Measurements from ENCODE around the gene ZYG11B.
A peak's percentile ranks its signal among the peaks of the same experiment; 100 is the strongest.
"Not testable (repeated sequence)": the region's sequence is repeated elsewhere in the genome, so short reads cannot be mapped to it uniquely, and the experiment has no call there.

The ZYG11B gene

GRCh38 chr1:52842643-52843310, 116.5 kb downstream of the ZYG11B start, which contains the start of gene ZYG11A:
TSS of gene ZYG11A (plus strand) at chr1:52842760. CDS start at chr1:52842884, 124 bp downstream.
- DNase-seq (ENCODE audit: low spot score) = peak; percentile 78

- DNase-seq (ENCODE audit: low spot score) = not testable (repeated sequence)
Observed at GRCh38 chr1:52845119-52845518, 118.9 kb downstream of the ZYG11B start.

- no peak for DNase-seq (ENCODE audit: low spot score)
Observed at GRCh38 chr1:52848423-52848822, 122.2 kb downstream of the ZYG11B start.

GRCh38 chr1:52850951-52851350, 124.7 kb downstream of the ZYG11B start:
- no peak for DNase-seq (ENCODE audit: low spot score)

GRCh38 chr1:52852854-52853253, 126.6 kb downstream of the ZYG11B start:
- DNase-seq (ENCODE audit: low spot score) = no peak

GRCh38 chr1:52855584-52855983, 129.3 kb downstream of the ZYG11B start:
- no peak for DNase-seq (ENCODE audit: low spot score)

GRCh38 chr1:52856026-52856425, 129.8 kb downstream of the ZYG11B start:
- no peak for DNase-seq (ENCODE audit: low spot score)

- no peak for DNase-seq (ENCODE audit: low spot score)
Observed at GRCh38 chr1:52857443-52857842, 131.2 kb downstream of the ZYG11B start.

- no peak for DNase-seq (ENCODE audit: low spot score)
Observed at GRCh38 chr1:52862666-52863458, 136.6 kb downstream of the ZYG11B start.

GRCh38 chr1:52867087-52867863, 141.0 kb downstream of the ZYG11B start:
- no peak for DNase-seq (ENCODE audit: low spot score)

- not testable (repeated sequence) for DNase-seq (ENCODE audit: low spot score)
Observed at GRCh38 chr1:52869727-52870126, 143.5 kb downstream of the ZYG11B start.

- DNase-seq (ENCODE audit: low spot score) = no peak
Observed at GRCh38 chr1:52876843-52877242, 150.6 kb downstream of the ZYG11B start.

Small RNA genes within 50 kb of the gene (small RNA-seq; reads per million reads assigned to genes)
- gene RN7SL62P (0 to 0.09 reads per million in 2 experiments), gene RNU2-30P (0.10 to 1.2 reads per million in 2 experiments), gene RNU6-969P (0 reads per million in 2 experiments)

Measured in SK-N-DZ (cell line).